SK-N-MC (cell line): ENCODE measurements around the gene ABCA3.

ENCODE experiments used
- EZH2 ChIP-seq: fragments of 200-600 bp; sonication (generic); IDR thresholded peaks from one replicate; pipeline ENCODE4 v1.6.1; 2017; ENCODE audit warnings: antibody characterized with exemption
- FOXP2 ChIP-seq: optimal IDR thresholded peaks from 2 replicates; pipeline ENCODE3; 2011; ENCODE audit warnings: mild to moderate bottlenecking, moderate library complexity; ENCODE audit not compliant: insufficient read depth; ENCODE audit errors: extremely low read length, control extremely low read depth
- POLR2AphosphoS5 ChIP-seq: IDR thresholded peaks from 2 replicates; pipeline ENCODE4 v1.6.1; 2012; ENCODE audit warnings: mild to moderate bottlenecking, low read depth, low read length, borderline replicate concordance

DNA sequence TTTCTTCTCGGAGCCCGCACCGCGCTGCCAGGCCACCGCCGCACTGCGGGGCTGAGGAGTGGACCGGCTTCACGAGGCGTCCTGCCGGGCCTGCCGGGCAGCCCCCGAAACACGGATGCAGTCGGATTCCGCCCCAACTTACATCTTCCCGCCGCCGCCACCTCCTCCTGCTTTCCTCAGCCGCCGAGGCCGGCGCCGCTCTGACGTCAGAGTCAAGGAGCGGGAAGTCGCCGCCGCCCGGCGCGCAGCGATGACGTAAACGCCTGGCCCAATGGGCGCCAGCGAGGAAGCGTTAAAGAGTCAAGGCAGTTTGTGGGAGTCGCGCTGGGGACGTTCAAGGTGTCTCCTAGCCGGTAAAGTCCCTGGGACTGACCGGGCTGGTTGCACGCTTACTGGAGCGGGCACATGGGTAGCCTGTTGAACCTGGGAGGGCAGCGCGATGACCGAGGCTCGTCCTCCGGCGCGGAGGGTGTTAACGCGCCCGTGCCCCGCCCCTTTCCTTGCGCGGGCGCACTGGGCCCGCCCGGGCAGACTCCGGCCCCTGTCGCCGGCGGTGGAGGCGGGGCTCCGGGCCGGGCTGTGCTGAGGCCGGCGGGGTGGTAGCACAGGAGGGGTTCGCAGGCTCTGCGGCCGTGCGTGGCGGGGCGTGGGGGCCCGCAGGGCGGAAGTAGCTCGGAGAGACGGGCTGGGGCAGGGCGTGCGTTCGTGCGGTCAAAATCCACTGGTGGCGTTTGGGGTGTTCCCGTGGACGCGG, 72.4 kb downstream of the ABCA3 start, which contains the start of gene RNPS1:
- TF ChIP-seq POLR2AphosphoS5 (peak; percentile 93), EZH2 (no peak), FOXP2 (peak; percentile 8)
